ENCODE results near the gene ANKRD18A. TPM values are rescaled to one million over a fixed set of nuclear protein-coding genes. Genes with fewer than 3 reads are reported as not detected.

The ANKRD18A gene
- total and polyA plus RNA-seq, 2 of the 13 experiments (the other 11 are each of a cell fraction or from before 2014, with no cell fraction given) = 5.9 to 7.6 TPM

- no peak for DNase-seq (ENCODE audit: low spot score)
- no peak for FAIRE-seq
- no TSS peak for BruUV-seq (replicated peaks)
- TF ChIP-seq, protein P1, sequence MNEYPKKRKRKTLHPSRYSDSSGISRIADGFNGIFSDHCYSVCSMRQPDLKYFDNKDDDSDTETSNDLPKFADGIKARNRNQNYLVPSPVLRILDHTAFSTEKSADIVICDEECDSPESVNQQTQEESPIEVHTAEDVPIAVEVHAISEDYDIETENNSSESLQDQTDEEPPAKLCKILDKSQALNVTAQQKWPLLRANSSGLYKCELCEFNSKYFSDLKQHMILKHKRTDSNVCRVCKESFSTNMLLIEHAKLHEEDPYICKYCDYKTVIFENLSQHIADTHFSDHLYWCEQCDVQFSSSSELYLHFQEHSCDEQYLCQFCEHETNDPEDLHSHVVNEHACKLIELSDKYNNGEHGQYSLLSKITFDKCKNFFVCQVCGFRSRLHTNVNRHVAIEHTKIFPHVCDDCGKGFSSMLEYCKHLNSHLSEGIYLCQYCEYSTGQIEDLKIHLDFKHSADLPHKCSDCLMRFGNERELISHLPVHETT (CRISPR knock-in tag; conservative IDR thresholded peaks at IDR 0.05) = no peak
- TF ChIP-seq ZKSCAN1 (IDR thresholded peaks at IDR 0.05; ENCODE audit: low read length) (no peak), ZNF20 (CRISPR knock-in tag; IDR thresholded peaks at IDR 0.05) (no peak), NFRKB (IDR thresholded peaks at IDR 0.05) (no peak), ESRRA (CRISPR knock-in tag; IDR thresholded peaks at IDR 0.05; ENCODE audit: low read depth) (no peak), GLI4 (CRISPR knock-in tag; IDR thresholded peaks at IDR 0.05; ENCODE audit: borderline replicate concordance) (no peak), NCOA5 (CRISPR knock-in tag; IDR thresholded peaks at IDR 0.05) (no peak), ZNF768 (CRISPR knock-in tag; IDR thresholded peaks at IDR 0.05) (no peak), CENPX (CRISPR knock-in tag; IDR thresholded peaks at IDR 0.05) (no peak)
- TF ChIP-seq, protein P2, sequence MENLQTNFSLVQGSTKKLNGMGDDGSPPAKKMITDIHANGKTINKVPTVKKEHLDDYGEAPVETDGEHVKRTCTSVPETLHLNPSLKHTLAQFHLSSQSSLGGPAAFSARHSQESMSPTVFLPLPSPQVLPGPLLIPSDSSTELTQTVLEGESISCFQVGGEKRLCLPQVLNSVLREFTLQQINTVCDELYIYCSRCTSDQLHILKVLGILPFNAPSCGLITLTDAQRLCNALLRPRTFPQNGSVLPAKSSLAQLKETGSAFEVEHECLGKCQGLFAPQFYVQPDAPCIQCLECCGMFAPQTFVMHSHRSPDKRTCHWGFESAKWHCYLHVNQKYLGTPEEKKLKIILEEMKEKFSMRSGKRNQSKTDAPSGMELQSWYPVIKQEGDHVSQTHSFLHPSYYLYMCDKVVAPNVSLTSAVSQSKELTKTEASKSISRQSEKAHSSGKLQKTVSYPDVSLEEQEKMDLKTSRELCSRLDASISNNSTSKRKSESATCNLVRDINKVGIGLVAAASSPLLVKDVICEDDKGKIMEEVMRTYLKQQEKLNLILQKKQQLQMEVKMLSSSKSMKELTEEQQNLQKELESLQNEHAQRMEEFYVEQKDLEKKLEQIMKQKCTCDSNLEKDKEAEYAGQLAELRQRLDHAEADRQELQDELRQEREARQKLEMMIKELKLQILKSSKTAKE (CRISPR knock-in tag; IDR thresholded peaks at IDR 0.05; ENCODE audit: borderline replicate concordance) = no peak
- TF ChIP-seq, protein P3, sequence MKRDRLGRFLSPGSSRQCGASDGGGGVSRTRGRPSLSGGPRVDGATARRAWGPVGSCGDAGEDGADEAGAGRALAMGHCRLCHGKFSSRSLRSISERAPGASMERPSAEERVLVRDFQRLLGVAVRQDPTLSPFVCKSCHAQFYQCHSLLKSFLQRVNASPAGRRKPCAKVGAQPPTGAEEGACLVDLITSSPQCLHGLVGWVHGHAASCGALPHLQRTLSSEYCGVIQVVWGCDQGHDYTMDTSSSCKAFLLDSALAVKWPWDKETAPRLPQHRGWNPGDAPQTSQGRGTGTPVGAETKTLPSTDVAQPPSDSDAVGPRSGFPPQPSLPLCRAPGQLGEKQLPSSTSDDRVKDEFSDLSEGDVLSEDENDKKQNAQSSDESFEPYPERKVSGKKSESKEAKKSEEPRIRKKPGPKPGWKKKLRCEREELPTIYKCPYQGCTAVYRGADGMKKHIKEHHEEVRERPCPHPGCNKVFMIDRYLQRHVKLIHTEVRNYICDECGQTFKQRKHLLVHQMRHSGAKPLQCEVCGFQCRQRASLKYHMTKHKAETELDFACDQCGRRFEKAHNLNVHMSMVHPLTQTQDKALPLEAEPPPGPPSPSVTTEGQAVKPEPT (CRISPR knock-in tag; IDR thresholded peaks at IDR 0.05; ENCODE audit: low read depth) = no peak
- TF ChIP-seq, protein P4, sequence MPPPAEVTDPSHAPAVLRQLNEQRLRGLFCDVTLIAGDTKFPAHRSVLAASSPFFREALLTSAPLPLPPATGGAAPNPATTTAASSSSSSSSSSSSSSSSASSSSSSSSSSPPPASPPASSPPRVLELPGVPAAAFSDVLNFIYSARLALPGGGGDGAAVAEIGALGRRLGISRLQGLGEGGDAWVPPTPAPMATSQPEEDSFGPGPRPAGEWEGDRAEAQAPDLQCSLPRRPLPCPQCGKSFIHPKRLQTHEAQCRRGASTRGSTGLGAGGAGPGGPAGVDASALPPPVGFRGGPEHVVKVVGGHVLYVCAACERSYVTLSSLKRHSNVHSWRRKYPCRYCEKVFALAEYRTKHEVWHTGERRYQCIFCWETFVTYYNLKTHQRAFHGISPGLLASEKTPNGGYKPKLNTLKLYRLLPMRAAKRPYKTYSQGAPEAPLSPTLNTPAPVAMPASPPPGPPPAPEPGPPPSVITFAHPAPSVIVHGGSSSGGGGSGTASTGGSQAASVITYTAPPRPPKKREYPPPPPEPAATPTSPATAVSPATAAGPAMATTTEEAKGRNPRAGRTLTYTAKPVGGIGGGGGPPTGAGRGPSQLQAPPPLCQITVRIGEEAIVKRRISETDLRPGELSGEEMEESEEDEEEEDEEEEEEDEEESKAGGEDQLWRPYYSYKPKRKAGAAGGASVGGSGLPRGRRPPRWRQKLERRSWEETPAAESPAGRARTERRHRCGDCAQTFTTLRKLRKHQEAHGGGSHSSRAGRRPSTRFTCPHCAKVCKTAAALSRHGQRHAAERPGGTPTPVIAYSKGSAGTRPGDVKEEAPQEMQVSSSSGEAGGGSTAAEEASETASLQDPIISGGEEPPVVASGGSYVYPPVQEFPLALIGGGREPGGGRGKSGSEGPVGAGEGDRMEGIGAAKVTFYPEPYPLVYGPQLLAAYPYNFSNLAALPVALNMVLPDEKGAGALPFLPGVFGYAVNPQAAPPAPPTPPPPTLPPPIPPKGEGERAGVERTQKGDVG (CRISPR knock-in tag; IDR thresholded peaks at IDR 0.05; ENCODE audit: borderline replicate concordance) = no peak
- Histone ChIP-seq H2AFZ (ENCODE audit: low read length) (no peak overlapping the region), H3K4me3 (replicated peaks in 1 of 3; ENCODE audit: insufficient read depth in 1 of 3, low read depth in 2 of 3, low read length in 3 of 3) (no peak overlapping the region), H4K20me1 (ENCODE audit: insufficient read depth, low read length) (no peaks in the 10 kb centered on the region), H3K27me3 (ENCODE audit: control insufficient read depth in 1 of 2, insufficient read depth in 2 of 2, low read length in 2 of 2) (peaks cover 2 to 31% of the 10 kb centered on the region in 2 experiments; a peak in 3 of 5 replicates), H3K9me3 (ENCODE audit: low read length) (no peaks in the 10 kb centered on the region), H3K79me2 (ENCODE audit: insufficient read depth, low read length) (no peaks in the 10 kb centered on the region), H3K9ac (ENCODE audit: insufficient read depth, low read depth, low read length) (no peak overlapping the region), H3K4me1 (ENCODE audit: insufficient read depth, low read length) (no peaks in the 10 kb centered on the region), H3K27ac (ENCODE audit: extremely low read length, insufficient read depth, low read length) (no peak overlapping the region), H3K36me3 (replicated peaks in 1 of 2; ENCODE audit: control insufficient read depth in 1 of 2, insufficient read depth in 2 of 2, low read length in 2 of 2) (no peaks in the 10 kb centered on the region), H3K4me2 (ENCODE audit: low read depth, low read length) (no peak overlapping the region)
- WGBS (ENCODE audit: low lambda C conversion rate) = 15% methylated on average over 8 of the region's 8 CpGs
- CTCF ChIA-PET (ENCODE audit: low intra/inter-chr PET ratio, low total read pairs) = no interaction called here
- no peak for ATAC-seq
- in situ Hi-C loops (cut with HindIII; ENCODE audit: extremely low pct_ligation_motif_present, low pct_unique_long_range_greater_than_20kb) = no loop called here
- POLR2A ChIA-PET = no interaction called here
- intact Hi-C loops (cut with micrococcal nuclease; ENCODE audit: unreplicated experiment) = no loop called here
Observed at GRCh38 chr9:38650564-38650963, 30.2 kb upstream of the ANKRD18A start.
